ENCODE data around the gene FABP7.

DNA sequence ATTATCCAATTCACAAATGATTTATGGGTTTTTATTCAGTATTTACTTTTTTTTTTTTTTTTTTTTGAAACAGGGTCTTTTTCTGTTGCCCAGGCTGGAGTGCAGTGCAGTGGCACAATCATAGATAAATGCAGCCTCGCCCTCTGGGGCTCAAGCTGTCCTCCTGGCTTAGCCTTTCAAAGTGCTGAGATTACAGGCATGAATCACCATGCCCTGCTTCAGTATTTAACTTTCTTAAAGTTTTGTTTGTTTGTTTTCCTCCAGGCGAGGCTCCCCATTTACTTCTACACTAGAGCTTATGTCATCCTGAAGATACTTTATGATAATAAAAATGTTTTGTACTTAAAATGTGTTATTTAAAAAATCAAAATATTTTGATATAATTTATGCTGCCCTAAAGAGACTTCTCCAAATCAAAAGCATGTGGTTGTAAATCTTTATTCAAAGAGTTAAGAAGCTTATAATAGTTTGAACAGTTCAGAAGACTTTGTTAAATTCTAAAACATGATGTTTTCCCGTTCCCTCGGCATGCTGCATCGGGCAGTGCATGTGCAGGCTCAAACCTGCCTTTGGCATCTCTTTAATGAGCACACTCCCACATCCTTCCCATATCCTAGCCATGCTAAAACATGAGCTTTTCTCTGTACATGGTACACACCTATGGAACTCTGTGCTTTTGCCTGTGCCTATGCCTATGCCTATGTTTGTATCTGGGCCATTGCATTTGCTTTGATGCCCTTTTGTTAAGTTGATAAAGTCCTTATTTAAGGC is 20.6 kb downstream of the FABP7 start:
- TF ChIP-seq, protein P1, sequence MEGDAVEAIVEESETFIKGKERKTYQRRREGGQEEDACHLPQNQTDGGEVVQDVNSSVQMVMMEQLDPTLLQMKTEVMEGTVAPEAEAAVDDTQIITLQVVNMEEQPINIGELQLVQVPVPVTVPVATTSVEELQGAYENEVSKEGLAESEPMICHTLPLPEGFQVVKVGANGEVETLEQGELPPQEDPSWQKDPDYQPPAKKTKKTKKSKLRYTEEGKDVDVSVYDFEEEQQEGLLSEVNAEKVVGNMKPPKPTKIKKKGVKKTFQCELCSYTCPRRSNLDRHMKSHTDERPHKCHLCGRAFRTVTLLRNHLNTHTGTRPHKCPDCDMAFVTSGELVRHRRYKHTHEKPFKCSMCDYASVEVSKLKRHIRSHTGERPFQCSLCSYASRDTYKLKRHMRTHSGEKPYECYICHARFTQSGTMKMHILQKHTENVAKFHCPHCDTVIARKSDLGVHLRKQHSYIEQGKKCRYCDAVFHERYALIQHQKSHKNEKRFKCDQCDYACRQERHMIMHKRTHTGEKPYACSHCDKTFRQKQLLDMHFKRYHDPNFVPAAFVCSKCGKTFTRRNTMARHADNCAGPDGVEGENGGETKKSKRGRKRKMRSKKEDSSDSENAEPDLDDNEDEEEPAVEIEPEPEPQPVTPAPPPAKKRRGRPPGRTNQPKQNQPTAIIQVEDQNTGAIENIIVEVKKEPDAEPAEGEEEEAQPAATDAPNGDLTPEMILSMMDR (IDR thresholded peaks at IDR 0.05) = no peak
- no peak for TF ChIP-seq POLR2A (IDR thresholded peaks at IDR 0.05)

Data from stomach (tissue), 4 donors.